HG02938 (cell line): ENCODE measurements around the gene MEF2B.
"Not testable (repeated sequence)": the region's sequence is repeated elsewhere in the genome, so short reads cannot be mapped to it uniquely, and the experiment has no call there.

Experiments used
- ATAC-seq: cut with Tn5 transposase; IDR thresholded peaks from one replicate; pipeline ENCODE4 v1.9.1; 2021; ENCODE audit warnings: mild to moderate bottlenecking, moderate library complexity; ENCODE audit not compliant: unreplicated experiment

The MEF2B gene

DNA sequence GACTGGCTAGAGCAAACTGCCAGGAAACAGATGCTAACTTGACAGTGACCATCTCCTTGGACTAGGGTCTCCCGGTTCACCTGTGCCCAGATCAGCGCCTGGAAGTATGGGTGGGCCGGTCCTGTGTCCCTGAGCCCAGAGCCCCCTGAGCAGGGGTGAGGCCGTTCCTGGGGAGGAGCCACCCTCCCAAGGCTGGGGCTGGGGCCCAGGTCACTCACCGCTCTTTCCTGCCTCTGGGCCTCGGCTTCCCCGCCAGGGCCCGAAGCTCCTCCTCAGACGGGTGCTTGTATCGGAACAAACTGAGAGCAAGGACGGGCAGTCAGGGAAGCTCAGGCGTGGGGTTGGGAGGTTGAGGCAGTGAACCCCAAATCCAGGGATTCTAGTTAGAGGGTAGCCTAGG, 37.2 kb downstream of the MEF2B start:
- no peak for ATAC-seq

DNA sequence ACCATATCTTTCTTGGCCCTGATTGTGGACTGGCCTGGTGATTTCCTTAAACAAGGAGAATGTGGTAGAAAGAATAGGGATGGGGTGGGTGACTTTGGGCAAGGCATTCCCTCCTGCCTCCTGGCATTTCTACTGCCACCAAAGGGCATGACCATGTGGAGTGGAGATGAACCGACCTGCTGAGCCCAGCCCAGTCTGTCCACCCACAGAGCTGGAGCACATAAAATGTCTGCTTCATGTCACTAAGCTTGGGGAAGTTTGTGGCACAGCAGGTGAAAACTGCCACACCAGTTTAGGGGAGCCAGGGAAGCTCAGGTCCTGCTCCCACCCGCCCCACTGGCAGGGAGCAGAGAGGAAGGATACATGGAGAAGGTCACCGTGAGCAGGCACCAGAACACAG, 38.1 kb downstream of the MEF2B start:
- no peak for ATAC-seq

DNA sequence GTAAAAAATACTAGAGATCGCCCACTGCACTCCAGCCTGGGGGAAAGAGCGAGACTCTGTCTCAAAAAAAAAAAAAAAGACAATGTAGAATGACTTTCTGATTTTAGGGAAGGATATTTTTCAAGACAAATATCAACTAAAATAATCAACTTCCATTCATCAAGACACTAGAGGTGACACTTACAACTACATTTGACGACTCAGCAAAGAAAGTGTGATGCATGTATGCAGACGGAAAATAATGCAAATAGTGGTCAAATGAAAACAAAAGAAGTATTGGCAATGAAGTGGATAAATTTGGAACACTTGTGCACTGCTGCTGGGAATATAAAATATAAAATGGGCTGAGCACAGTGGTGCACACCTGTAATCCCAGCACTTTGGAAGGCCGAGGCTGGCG, 44.0 kb downstream of the MEF2B start:
- no peak for ATAC-seq

DNA sequence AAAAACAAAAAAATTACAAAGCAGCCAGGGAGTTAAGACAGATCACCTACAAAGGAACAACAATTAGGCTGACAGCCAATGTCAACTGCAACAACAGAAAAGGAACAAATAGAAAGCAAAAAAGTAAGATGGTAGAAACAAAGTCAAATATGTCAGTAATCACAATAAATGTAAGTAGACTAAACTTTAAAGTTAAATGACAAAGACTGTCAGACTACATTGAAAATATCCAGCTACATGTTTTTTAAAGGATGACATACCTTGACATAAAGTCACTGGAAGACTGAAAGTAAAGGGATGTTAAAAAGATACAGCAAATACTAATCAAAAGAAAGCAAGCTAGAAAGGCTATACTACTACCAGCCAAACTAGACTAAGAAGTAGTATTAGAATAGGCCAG, 46.7 kb downstream of the MEF2B start:
- ATAC-seq = no peak

DNA sequence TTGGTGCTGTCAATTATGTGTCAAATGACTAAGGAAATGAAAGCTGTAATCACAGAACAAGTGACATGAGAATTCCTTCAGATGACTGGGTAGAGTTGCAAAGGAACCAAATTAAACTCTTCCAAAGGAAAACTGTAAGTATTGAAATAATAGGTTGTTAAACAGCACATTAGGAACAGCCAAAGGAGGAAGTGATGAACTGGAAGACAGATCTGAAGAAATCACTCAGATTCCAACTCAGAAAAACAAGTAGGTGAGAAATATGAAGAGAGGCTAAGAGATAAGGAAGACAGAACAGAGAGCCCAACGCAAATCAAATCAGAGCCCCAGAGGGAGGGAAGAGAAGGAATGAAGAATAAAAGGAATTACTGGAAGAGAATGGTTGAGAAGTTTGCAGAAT, 47.2 kb downstream of the MEF2B start:
- no peak for ATAC-seq

DNA sequence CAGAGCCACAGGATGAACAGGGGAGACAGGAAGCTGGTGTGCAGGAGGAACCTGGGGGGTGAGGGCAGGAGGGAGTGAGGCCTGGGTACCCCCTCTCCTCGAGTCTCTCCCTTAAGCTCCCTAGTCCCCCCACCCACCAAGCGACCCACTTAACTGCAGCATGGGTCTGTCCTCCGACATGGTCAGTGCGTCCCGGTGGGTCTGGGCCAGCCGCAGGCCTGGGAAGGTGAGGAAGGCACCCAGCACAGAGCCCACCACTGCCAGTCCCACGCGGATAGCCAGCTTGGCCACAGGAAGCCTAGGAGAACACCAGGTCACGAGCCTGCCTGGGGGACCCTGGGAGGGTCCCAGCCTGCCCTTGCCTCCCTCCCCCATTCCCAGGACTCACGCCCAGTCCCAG, 48.7 kb downstream of the MEF2B start:
- no peak for ATAC-seq

DNA sequence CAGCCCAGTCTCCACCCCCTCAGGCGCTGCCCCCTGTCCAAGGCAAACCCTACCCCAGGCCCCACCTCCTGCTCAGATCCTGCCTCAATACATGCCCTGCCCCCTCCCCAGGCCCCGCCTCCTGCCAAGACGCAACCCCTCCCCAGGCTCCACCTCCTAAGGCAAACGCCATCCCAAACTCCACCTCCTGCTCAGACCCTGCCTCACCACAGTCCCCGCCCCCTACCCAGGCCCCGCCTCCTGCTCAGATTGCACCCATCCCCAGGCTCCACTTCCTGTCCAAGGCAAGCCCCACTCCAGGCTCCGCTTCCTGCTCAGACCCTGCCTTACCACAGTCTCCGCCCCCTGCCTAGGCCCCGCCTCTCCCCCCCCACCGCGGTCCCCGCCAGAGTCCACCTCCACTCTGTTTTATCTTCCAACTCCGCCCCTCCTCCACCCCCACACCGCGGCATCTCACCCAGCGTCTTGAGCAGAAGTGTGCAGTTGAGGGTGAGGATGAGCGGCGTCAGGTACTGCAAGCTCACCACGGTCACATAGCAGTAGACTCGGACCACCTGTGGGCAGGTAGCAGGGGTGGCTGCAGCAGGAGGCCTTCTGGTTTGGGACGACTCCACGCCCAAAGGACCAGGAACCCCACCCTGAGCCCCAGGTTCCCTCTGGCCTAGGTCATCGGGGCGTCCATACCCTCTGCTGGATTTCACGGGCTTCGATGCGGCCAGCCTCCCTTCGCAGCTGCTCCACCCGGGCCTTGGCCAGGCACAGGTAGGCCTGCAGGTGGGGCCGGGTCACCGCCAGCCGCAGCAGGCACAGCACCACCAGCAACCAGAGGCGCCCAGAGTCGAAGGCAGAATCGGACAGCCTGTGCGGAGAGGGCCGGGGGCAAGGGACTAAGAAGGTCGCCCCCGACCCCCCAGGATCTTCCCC, 49.5 kb downstream of the MEF2B start:
- no peak for ATAC-seq

DNA sequence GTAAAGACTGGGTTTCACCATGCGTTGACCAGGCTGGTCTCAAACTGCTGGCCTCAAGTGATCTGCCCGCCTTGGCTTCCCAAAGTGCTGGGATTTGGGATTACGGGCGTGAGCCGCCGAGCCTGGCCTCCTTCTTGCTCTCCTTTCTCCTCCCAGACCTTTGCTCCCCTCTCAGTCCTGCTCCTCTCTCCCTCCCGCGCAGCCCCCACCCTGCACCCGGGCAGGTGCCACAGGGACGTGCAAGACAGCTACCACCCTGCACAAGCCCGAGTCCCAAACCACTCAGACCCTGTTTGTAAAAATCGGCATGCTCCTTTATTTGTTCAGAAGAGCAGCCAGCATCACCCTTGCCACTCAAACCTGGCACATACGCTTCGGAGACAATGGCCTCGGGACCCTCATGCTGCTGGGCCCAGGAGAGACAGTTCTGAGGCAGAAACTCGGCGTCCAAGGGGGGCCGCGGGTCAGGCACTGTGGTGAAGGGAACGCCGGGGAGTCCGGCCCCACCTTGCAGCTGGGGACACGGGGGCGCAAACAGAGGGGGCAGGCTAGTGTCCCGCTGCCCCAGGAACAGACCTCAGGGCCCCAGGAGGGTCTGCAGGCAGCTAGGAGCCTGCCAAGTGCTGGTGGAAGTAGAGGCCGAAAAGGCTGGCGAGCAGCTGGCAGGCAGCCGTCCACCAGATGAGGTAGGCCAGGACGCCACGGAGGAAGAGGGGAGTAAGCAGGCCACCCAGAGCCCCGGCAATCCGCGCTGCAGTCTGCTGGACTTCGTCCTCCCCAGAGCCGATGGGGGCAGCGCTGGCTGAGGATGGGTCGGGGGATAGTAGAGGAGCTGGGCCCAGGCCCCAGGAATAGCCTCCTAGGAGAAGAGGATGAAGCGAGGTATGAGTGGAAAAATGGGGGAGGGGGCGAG, 50.5 kb downstream of the MEF2B start:
- no peak for ATAC-seq

DNA sequence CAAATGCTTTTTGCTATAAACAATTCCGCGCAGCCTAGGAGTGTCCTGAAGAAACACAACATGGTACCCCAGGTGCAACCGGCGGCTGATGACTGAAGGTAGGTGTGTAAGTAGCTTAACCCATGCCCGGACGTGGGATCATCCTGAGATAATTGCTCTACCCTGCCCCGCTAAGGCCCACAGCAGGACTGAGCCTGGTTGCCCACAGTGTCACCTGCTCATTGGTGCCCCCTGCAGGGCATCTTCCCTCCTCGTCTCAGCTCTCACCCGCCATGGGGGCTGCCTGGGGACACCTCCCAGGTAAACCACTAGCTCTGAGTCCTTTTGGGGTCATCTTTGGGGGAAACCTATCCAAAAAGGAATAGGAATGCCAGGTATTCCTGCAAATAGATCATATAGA, 54.1 kb downstream of the MEF2B start:
- no peak for ATAC-seq

DNA sequence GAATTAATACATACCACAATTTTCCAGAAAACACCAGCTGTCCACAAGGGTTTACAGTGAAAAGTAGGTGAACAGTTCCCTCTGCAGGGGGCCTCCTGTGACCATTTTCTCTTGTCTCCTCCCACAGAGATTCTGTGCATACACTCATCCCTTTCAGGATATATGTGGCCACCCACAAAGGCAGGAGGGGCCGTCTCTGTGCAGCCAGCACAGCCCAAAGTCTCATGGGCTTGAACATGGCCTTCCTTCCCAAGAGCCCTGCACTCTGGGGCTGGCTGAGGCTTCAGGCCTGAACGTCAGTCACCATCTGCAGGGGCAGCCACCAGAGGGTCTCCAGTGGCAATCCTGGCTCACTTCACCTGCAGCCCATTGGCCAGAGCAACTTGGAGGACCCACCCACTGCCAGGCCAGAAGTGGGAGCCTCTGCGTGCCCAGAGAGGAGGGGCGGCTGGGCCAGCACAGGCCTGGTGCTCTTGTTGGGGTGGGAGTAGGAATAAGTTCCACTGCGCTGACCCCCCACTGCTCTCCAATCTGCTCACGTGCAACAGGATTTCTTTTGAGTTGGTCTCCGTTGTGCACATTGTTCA, 56.9 kb downstream of the MEF2B start:
- no peak for ATAC-seq

DNA sequence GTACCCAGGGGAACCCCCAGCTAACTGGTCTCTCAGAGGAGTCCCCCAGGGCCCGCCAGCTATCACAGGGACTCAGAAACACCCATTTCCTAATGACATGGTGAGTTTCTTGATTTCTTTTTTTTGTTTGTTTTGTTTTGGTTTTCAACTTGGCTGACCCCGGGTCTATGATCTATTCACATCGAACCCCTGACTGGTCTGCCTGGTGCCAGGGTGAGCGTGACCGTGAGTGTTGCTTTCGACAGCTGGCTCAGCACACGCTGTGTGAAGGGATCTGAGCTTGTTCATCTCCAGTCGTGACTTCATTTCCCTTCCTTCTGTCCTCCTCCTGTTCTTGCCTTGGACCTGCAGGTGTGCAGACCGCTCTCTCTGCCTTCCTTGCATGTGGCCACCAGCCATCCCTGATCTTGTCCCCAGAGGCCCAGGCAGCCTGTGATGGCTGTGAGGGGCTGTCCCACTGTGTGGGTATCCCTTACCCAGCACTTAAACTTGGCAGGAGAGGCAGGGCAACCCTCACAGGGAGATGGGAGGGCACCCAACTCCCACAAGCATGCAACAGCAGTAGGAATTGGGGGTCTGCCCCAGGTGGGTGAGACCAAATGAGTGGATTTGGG, 58.0 kb downstream of the MEF2B start:
- no peak for ATAC-seq

DNA sequence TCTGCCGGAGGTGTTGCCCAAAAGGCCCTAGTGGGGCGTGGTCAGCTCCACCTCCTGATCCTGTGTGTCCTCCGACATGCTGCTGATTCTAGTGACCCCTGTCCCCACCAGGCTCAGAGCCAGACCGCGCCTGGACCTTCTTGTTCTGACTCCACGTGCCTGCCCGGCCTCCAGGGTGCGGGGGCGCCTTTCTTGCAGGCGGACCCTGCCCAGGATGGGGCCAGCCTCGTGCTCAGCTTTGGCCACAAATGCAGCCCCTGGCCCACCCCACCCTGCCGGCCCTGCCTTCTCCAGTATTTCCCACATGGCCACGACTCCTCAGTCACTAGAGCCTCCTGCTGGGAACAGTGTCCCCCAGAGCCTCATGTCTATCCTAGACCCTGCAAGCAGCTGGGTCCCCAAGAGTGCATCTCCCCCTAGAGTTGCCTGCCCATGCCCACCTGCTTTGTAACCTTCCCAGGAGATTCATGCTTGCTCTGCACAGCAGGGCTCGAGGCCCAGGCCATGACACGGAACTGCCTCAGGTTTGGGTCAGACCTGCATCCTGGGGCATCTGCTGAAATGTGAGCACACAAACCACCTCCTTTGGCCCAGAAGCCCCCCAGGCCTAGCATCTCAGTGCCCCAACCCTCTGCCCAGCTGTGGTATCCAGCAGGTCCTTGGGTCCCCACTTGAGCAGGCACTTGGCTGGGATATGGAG, 58.8 kb downstream of the MEF2B start:
- no peak for ATAC-seq

DNA sequence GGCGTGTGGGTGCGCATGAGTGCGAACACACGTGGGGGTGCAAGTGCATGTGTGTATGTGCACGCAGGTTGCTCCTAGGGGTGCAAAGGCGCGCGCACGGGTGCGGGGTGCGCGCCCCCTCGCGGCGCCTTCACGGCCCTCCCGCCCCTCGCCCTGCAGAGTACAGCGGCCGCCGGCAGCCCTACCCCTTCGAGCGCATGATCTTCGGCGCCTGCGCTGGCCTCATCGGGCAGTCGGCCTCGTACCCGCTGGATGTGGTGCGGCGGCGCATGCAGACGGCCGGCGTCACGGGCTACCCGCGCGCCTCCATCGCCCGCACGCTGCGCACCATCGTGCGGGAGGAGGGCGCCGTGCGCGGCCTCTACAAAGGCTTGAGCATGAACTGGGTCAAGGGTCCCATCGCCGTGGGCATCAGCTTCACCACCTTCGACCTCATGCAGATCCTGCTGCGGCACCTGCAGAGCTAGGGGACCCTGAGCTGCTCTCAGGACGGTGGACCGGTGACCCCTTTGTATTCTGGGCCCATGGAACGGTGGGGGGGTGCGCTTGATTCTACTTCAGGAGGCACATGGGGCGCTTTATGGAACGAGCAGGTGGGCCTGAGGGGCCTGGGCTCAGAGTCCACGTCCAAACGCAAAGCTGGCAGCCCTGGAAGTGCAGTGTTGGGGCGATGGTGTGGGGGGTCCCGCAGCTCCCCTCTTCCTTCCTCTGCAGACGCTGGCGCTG, 59.5 kb downstream of the MEF2B start:
- no peak for ATAC-seq

DNA sequence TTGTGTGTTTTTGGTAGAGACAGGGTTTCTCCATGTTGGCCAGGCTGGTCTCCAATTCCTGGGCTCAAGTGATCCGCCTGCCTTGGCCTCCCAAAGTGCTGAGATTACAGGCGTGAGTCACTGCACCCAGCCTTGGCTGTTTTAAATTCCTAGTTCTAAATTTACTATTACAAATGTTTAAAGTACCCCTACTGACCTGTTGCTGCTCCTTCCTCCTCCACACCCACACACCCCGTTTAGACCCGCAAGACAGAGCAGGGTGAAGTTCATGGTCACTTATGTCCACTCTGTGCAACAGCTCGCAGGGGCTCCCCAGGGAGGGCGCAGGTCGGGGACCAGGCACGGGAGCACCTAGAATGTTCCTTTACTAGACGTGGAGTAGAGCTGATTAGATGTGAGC, 60.5 kb downstream of the MEF2B start:
- no peak for ATAC-seq

DNA sequence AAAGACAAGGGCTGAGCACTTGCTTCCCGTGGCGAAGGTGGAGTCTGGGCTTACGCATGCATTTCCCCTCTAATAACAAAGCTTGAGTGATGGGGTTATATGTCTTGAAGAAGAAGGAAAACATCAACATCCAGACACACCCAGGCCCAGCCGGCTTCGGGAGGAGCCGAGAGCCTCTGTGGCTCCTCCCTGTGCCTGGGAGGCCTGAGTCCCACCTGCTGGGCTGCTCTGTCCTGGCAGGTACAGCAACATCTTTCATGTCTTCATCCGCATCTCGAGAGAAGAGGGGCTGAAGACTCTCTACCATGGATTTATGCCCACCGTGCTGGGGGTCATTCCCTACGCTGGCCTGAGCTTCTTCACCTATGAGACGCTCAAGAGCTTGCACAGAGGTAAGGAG, 62.4 kb downstream of the MEF2B start:
- no peak for ATAC-seq

DNA sequence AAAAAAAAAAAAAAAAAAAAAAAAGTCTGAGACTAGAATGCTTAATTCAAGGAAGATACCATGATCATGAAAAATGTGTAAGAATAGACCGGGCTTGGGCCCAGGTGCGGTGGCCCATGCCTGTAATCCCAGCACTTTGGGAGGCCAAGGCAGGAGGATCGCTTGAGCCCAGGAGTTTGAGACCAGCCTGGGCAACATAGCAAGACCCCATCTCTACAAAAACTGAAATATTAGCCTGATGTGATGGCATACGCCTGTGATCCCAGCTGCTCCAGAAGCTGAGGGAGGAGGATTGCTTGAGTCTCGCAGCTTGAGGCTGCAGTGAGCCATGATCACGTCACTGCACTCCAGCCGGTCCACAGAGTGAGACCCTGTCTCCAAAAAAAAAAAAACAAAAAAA, 63.1 kb downstream of the MEF2B start:
- ATAC-seq = not testable (repeated sequence)

DNA sequence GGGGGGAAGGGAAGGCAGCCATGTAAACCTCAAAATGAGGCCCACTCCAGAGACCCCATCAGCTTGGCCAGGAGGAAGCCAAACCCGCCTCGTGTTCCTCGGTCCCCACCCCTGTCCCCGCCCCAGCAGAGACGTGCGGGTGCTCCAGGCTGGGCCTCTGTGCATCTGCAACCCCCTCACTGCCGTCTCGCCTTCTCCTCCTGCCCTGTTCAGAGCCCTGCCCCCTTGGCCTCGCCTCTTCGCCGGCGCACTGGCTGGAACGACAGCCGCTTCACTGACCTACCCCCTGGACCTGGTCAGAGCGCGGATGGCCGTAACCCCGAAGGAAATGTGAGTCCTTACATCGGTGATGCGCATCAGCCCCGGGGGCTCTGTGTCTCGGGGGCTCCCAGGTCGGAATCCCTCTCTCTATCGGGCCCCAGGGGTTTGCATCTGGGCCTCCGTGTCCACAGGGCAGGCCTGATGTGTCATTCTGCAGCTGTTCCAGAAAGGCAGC, 64.0 kb downstream of the MEF2B start:
- no peak for ATAC-seq

DNA sequence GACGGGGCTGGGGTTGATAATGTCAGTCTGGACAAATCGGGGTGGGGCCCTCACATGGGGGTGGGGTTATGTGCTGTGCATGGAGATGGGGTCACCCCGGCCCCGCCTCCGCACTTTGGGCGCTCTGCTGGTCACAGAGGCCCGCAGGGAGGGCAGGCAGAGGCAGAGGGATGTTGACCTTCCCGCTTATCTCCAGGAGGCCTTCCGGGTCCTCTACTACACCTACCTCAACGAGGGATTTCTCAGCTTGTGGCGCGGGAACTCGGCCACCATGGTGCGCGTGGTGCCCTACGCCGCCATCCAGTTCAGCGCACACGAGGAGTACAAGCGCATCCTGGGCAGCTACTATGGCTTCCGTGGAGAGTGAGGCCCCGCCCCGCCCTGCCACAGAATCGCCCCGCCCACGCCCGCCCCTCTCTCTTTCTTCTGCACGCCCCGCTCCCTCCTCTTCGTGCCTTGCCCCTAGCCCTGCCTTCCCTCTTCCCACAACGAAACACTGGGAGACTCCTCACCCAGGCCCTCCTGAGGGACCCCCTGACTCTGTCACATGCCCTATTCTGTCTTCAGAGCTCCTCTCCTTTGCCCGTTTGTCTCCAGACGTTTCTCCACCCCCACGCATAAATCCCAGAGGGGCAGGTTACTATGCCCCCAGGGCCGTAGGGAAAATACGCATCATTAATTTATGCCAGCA, 64.6 kb downstream of the MEF2B start:
- ATAC-seq = no peak

DNA sequence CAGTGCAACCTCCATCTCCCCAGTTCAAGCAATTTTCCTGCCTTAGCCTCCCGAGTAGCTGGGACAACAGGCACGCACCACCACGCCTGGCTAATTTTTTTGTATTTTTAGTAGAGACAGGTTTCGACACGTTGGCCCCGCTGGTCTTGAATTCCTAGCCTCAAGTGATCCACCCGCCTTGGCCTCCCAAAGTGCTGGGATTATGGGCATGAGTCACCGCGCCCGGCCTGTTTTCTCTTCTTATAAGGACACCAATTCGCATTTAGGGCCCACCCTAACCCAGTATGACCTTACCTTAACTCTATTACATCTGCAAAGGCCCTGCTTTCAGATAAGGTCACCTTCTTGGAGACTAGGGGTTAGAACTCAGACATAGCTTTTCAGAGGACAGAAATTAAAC, 66.9 kb downstream of the MEF2B start:
- ATAC-seq = no peak
